ENCODE measurements around the gene KCNAB2.

DNA sequence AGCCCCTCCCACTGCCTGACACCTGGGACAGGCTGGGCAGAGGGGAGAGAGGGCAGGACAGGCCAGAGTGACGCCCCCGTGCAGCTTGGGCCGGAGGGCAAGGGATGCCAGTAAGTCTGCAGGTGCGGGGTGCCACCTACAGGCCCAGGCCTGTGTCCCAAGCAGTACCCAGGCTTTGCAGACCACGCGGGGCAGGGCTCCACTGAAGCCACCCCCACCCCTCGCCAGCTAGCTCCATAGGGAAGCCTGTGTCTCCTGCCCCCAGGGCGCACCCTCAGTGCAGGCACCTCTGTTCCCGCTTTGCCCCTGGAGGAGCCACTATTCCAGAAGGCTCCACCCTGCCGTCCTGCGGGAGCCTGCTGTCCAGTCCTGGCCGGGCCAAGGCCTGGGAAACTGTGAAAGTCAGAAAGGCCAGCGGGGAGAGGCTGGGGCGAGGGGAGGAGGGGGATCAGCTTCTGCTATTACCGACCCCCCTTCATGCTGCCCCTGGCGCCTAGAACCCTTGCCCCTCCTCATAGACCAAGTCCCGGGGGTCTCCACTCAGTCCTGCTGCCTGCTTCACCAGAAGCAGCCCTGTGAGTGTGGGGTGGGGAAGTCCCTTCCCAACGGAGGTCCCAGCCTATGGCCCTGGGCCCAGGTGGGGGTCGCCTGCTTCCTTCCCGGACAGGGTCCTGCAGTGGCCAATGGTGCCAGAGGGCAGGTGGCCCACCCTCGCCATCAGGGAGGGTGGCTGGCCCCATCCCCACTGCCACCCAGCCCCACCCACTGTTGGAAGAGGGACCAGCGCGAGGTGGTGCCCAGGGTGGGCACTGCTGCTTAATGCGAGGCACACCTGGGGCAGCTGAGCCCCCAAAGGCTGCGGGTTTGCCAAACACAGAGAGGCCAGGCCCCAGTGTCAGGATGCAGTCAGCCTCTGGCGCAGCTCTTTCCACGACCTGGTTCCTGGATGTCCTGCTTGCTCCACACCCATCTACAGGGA is 54.4 kb downstream of the KCNAB2 start:
- TF ChIP-seq EZH2 (IDR thresholded peaks at IDR 0.05; ENCODE audit: borderline replicate concordance), result no peak
- TF ChIP-seq, protein P1, sequence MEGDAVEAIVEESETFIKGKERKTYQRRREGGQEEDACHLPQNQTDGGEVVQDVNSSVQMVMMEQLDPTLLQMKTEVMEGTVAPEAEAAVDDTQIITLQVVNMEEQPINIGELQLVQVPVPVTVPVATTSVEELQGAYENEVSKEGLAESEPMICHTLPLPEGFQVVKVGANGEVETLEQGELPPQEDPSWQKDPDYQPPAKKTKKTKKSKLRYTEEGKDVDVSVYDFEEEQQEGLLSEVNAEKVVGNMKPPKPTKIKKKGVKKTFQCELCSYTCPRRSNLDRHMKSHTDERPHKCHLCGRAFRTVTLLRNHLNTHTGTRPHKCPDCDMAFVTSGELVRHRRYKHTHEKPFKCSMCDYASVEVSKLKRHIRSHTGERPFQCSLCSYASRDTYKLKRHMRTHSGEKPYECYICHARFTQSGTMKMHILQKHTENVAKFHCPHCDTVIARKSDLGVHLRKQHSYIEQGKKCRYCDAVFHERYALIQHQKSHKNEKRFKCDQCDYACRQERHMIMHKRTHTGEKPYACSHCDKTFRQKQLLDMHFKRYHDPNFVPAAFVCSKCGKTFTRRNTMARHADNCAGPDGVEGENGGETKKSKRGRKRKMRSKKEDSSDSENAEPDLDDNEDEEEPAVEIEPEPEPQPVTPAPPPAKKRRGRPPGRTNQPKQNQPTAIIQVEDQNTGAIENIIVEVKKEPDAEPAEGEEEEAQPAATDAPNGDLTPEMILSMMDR (IDR thresholded peaks at IDR 0.05; ENCODE audit: poor library complexity), result no peak

Data from hepatocyte (in vitro differentiated cells).